A673 (cell line): ENCODE measurements around the gene BIRC7.

Experiments
- CTCF ChIP-seq: fragments of 300-800, 200-600 bp; sonication (generic); conservative IDR thresholded peaks from 2 replicates; pipeline ENCODE4 v1.5.1; 2017; ENCODE audit warnings: low read depth, mild to moderate bottlenecking, antibody characterized with exemption, low read length, moderate library complexity, mixed read lengths
- EZH2 ChIP-seq: fragments of 200-600 bp; sonication (generic); IDR thresholded peaks from 2 replicates; pipeline ENCODE4 v1.6.1; 2017; ENCODE audit warnings: borderline replicate concordance, low read depth, mild to moderate bottlenecking, mixed read lengths, antibody characterized with exemption, low read length; ENCODE audit not compliant: poor library complexity, severe bottlenecking

GRCh38 chr20:63247671-63248228 lies 12.0 kb downstream of the BIRC7 start:
- no peak for TF ChIP-seq CTCF
- TF ChIP-seq EZH2, result no peak
